ENCODE data around the gene EPAS1. TPM values are rescaled to one million over a fixed set of nuclear protein-coding genes. Genes with fewer than 3 reads are reported as not detected.

The EPAS1 gene
- total RNA-seq, 1 donor from 2014 or later: not detected

- no peak overlapping the region for H3K27ac Mint-ChIP-seq (ENCODE audit: unreplicated experiment)
- H3K27me3 Mint-ChIP-seq (ENCODE audit: unreplicated experiment): no peaks in the 10 kb centered on the region
- peaks cover 1% of the 10 kb centered on the region for H3K9me3 Mint-ChIP-seq (ENCODE audit: unreplicated experiment)
Measured at GRCh38 chr2:46404181-46404759, 107.1 kb downstream of the EPAS1 start.

GRCh38 chr2:46407852-46408455 lies 110.7 kb downstream of the EPAS1 start:
- TF ChIP-seq, protein P1, sequence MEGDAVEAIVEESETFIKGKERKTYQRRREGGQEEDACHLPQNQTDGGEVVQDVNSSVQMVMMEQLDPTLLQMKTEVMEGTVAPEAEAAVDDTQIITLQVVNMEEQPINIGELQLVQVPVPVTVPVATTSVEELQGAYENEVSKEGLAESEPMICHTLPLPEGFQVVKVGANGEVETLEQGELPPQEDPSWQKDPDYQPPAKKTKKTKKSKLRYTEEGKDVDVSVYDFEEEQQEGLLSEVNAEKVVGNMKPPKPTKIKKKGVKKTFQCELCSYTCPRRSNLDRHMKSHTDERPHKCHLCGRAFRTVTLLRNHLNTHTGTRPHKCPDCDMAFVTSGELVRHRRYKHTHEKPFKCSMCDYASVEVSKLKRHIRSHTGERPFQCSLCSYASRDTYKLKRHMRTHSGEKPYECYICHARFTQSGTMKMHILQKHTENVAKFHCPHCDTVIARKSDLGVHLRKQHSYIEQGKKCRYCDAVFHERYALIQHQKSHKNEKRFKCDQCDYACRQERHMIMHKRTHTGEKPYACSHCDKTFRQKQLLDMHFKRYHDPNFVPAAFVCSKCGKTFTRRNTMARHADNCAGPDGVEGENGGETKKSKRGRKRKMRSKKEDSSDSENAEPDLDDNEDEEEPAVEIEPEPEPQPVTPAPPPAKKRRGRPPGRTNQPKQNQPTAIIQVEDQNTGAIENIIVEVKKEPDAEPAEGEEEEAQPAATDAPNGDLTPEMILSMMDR (IDR thresholded peaks at IDR 0.05; ENCODE audit: partially characterized antibody, unreplicated experiment): no peak
- no peak overlapping the region for H3K4me3 Mint-ChIP-seq (ENCODE audit: unreplicated experiment)
- peaks cover 1% of the 10 kb centered on the region for H3K9me3 Mint-ChIP-seq (ENCODE audit: unreplicated experiment)
- no peaks in the 10 kb centered on the region for H3K27me3 Mint-ChIP-seq (ENCODE audit: unreplicated experiment)
- no peaks in the 10 kb centered on the region for H3K36me3 Mint-ChIP-seq (ENCODE audit: unreplicated experiment)
- no peak overlapping the region for H3K27ac Mint-ChIP-seq (ENCODE audit: unreplicated experiment)
- H3K4me1 Mint-ChIP-seq (ENCODE audit: low read depth, unreplicated experiment): no peaks in the 10 kb centered on the region
- no peak for DNase-seq

More at GRCh38 chr2:46404181-46404759, 107.1 kb downstream of the EPAS1 start:
- no peak overlapping the region for H3K4me3 Mint-ChIP-seq (ENCODE audit: unreplicated experiment)
- TF ChIP-seq, protein P1 (IDR thresholded peaks at IDR 0.05; ENCODE audit: partially characterized antibody, unreplicated experiment): no peak
- no peaks in the 10 kb centered on the region for H3K4me1 Mint-ChIP-seq (ENCODE audit: low read depth, unreplicated experiment)
- no peak for DNase-seq
- no peaks in the 10 kb centered on the region for H3K36me3 Mint-ChIP-seq (ENCODE audit: unreplicated experiment)

DNA sequence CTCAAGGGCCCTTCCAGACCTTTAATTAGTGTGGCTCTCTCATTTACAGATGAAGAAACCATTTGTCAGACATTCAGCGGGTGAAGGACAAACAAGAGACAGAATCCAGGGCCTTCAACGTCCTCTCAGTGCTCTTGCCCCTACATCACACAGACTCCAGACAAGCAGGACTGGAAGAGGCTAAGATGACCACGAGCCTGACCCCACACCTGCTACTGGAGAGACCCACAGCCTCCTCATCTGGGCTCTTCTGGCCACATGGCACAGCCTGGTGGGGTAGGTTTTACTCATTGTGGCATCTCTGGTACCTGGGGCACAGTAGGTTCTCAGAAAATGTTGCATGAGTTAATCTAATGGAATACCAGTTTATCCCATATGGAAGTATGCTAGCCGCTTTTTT lies 112.5 kb downstream of the EPAS1 start:
- DNase-seq: no peak
- Mint-ChIP-seq H3K4me1 (ENCODE audit: low read depth, unreplicated experiment) (no peaks in the 10 kb centered on the region), H3K9me3 (ENCODE audit: unreplicated experiment) (peaks cover 1% of the 10 kb centered on the region), H3K27ac (ENCODE audit: unreplicated experiment) (no peak overlapping the region), H3K27me3 (ENCODE audit: unreplicated experiment) (no peaks in the 10 kb centered on the region), H3K36me3 (ENCODE audit: unreplicated experiment) (no peaks in the 10 kb centered on the region), H3K4me3 (ENCODE audit: unreplicated experiment) (no peak overlapping the region)
- TF ChIP-seq, protein P1 (IDR thresholded peaks at IDR 0.05; ENCODE audit: partially characterized antibody, unreplicated experiment): no peak

- Mint-ChIP-seq H3K4me1 (ENCODE audit: low read depth, unreplicated experiment) (no peaks in the 10 kb centered on the region), H3K36me3 (ENCODE audit: unreplicated experiment) (no peaks in the 10 kb centered on the region), H3K4me3 (ENCODE audit: unreplicated experiment) (no peak overlapping the region), H3K9me3 (ENCODE audit: unreplicated experiment) (peaks cover 1% of the 10 kb centered on the region), H3K27ac (ENCODE audit: unreplicated experiment) (no peak overlapping the region), H3K27me3 (ENCODE audit: unreplicated experiment) (no peaks in the 10 kb centered on the region)
- TF ChIP-seq, protein P1 (IDR thresholded peaks at IDR 0.05; ENCODE audit: partially characterized antibody, unreplicated experiment): no peak
- no peak for DNase-seq
Measured at GRCh38 chr2:46410273-46411244, 113.4 kb downstream of the EPAS1 start.

Data from glutamatergic neuron (in vitro differentiated cells).